ENCODE data around the gene ABCF2. TPM values are rescaled to one million over a fixed set of nuclear protein-coding genes. Genes with fewer than 3 reads are reported as not detected.

ABCF2 gene
- total and polyA plus RNA-seq, 4 donors = 6.3 to 15.6 (median 10.5) TPM

- Histone ChIP-seq H3K9ac (ENCODE audit: low read depth in 1 of 2, low read length in 2 of 2) (no peak overlapping the region), H3K4me1 (ENCODE audit: control insufficient read depth in 4 of 4, insufficient read depth in 4 of 4, low read length in 3 of 4) (no peaks in the 10 kb centered on the region), H3K4me3 (ENCODE audit: low read depth in 1 of 3, low read length in 3 of 3) (no peak overlapping the region), H3K9me3 (ENCODE audit: control insufficient read depth in 4 of 4, low read length in 3 of 4) (no peaks in the 10 kb centered on the region), H3K36me3 (ENCODE audit: control insufficient read depth in 4 of 4, insufficient read depth in 3 of 4, low read depth in 1 of 4, low read length in 3 of 4) (no peaks in the 10 kb centered on the region), H3K27me3 (ENCODE audit: control insufficient read depth in 4 of 4, insufficient read depth in 4 of 4, low read length in 3 of 4) (no peaks in the 10 kb centered on the region), H3K27ac (ENCODE audit: low read depth in 1 of 2, low read length in 2 of 2) (no peak overlapping the region)
- WGBS = 77% methylated on average over 4 of the region's 4 CpGs
- no peak for DNase-seq (ENCODE audit: low spot score)
- TF ChIP-seq MAX (IDR thresholded peaks at IDR 0.05) (no peak), NR2F2 (IDR thresholded peaks at IDR 0.05) (no peak), FOXA2 (IDR thresholded peaks at IDR 0.05) (no peak), SP1 (IDR thresholded peaks at IDR 0.05) (no peak), TAF1 (conservative IDR thresholded peaks at IDR 0.05) (no peak), FOXA1 (IDR thresholded peaks at IDR 0.05) (no peak), EGR1 (IDR thresholded peaks at IDR 0.05; ENCODE audit: low read depth in 2 of 2) (no peak), YY1 (IDR thresholded peaks at IDR 0.05) (no peak), HNF4A (conservative IDR thresholded peaks at IDR 0.05) (no peak), GABPA (IDR thresholded peaks at IDR 0.05 in 1 of 2, conservative IDR thresholded peaks at IDR 0.05 in 1 of 2) (no peak), RXRA (IDR thresholded peaks at IDR 0.05) (no peak), RAD21 (IDR thresholded peaks at IDR 0.05) (no peak), REST (IDR thresholded peaks at IDR 0.05) (no peak), JUND (IDR thresholded peaks at IDR 0.05) (no peak)
- TF ChIP-seq, protein P1, sequence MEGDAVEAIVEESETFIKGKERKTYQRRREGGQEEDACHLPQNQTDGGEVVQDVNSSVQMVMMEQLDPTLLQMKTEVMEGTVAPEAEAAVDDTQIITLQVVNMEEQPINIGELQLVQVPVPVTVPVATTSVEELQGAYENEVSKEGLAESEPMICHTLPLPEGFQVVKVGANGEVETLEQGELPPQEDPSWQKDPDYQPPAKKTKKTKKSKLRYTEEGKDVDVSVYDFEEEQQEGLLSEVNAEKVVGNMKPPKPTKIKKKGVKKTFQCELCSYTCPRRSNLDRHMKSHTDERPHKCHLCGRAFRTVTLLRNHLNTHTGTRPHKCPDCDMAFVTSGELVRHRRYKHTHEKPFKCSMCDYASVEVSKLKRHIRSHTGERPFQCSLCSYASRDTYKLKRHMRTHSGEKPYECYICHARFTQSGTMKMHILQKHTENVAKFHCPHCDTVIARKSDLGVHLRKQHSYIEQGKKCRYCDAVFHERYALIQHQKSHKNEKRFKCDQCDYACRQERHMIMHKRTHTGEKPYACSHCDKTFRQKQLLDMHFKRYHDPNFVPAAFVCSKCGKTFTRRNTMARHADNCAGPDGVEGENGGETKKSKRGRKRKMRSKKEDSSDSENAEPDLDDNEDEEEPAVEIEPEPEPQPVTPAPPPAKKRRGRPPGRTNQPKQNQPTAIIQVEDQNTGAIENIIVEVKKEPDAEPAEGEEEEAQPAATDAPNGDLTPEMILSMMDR (IDR thresholded peaks at IDR 0.05; ENCODE audit: low read depth, low read length, missing input control) = no peak
- TF ChIP-seq, protein P2, sequence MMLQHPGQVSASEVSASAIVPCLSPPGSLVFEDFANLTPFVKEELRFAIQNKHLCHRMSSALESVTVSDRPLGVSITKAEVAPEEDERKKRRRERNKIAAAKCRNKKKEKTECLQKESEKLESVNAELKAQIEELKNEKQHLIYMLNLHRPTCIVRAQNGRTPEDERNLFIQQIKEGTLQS (IDR thresholded peaks at IDR 0.05) = no peak
- TF ChIP-seq, protein P3, sequence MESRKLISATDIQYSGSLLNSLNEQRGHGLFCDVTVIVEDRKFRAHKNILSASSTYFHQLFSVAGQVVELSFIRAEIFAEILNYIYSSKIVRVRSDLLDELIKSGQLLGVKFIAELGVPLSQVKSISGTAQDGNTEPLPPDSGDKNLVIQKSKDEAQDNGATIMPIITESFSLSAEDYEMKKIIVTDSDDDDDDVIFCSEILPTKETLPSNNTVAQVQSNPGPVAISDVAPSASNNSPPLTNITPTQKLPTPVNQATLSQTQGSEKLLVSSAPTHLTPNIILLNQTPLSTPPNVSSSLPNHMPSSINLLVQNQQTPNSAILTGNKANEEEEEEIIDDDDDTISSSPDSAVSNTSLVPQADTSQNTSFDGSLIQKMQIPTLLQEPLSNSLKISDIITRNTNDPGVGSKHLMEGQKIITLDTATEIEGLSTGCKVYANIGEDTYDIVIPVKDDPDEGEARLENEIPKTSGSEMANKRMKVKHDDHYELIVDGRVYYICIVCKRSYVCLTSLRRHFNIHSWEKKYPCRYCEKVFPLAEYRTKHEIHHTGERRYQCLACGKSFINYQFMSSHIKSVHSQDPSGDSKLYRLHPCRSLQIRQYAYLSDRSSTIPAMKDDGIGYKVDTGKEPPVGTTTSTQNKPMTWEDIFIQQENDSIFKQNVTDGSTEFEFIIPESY (IDR thresholded peaks at IDR 0.05) = no peak
These were observed 38.0 kb downstream of the ABCF2 start for GRCh38 chr7:151189038-151189437.

- Histone ChIP-seq H3K36me3 (ENCODE audit: control insufficient read depth in 4 of 4, insufficient read depth in 3 of 4, low read depth in 1 of 4, low read length in 3 of 4) (no peaks in the 10 kb centered on the region), H3K27me3 (ENCODE audit: control insufficient read depth in 4 of 4, insufficient read depth in 4 of 4, low read length in 3 of 4) (no peaks in the 10 kb centered on the region), H3K4me1 (ENCODE audit: control insufficient read depth in 4 of 4, insufficient read depth in 4 of 4, low read length in 3 of 4) (no peaks in the 10 kb centered on the region), H3K4me3 (ENCODE audit: low read depth in 1 of 3, low read length in 3 of 3) (no peak overlapping the region), H3K27ac (ENCODE audit: low read depth in 1 of 2, low read length in 2 of 2) (no peak overlapping the region), H3K9ac (ENCODE audit: low read depth in 1 of 2, low read length in 2 of 2) (no peak overlapping the region), H3K9me3 (ENCODE audit: control insufficient read depth in 4 of 4, low read length in 3 of 4) (no peaks in the 10 kb centered on the region)
- no peak for DNase-seq (ENCODE audit: low spot score)
- WGBS = 63% methylated on average over 5 of the region's 5 CpGs
- TF ChIP-seq, protein P2 (IDR thresholded peaks at IDR 0.05) = no peak
- TF ChIP-seq GABPA (IDR thresholded peaks at IDR 0.05 in 1 of 2, conservative IDR thresholded peaks at IDR 0.05 in 1 of 2) (no peak), NR2F2 (IDR thresholded peaks at IDR 0.05) (no peak), HNF4A (conservative IDR thresholded peaks at IDR 0.05) (no peak), HNF4G (IDR thresholded peaks at IDR 0.05) (no peak), RAD21 (IDR thresholded peaks at IDR 0.05) (no peak), JUND (IDR thresholded peaks at IDR 0.05) (no peak), FOXA1 (IDR thresholded peaks at IDR 0.05) (no peak), REST (IDR thresholded peaks at IDR 0.05) (no peak), FOXA2 (IDR thresholded peaks at IDR 0.05) (no peak), SP1 (IDR thresholded peaks at IDR 0.05) (no peak), YY1 (IDR thresholded peaks at IDR 0.05) (no peak)
- TF ChIP-seq, protein P1 (IDR thresholded peaks at IDR 0.05; ENCODE audit: low read depth, low read length, missing input control) = no peak
These were observed 38.8 kb downstream of the ABCF2 start for GRCh38 chr7:151188252-151188542.
